ENCODE measurements around the gene SH3BGRL3.
"Not testable (repeated sequence)": the region's sequence is repeated elsewhere in the genome, so short reads cannot be mapped to it uniquely, and the experiment has no call there.

Gene SH3BGRL3

GRCh38 chr1:26290882-26291261, 11.0 kb downstream of the SH3BGRL3 start:
- DNase-seq (ENCODE audit: low read depth) = no peak

- DNase-seq (ENCODE audit: low read depth) = no peak
Observed at GRCh38 chr1:26291433-26291832, 11.5 kb downstream of the SH3BGRL3 start.

GRCh38 chr1:26291939-26292338, 12.1 kb downstream of the SH3BGRL3 start:
- DNase-seq (ENCODE audit: low read depth) = no peak

GRCh38 chr1:26292735-26293134, 12.8 kb downstream of the SH3BGRL3 start:
- not testable (repeated sequence) for DNase-seq (ENCODE audit: low read depth)

GRCh38 chr1:26293911-26294463, 14.1 kb downstream of the SH3BGRL3 start:
- DNase-seq (ENCODE audit: low read depth) = no peak

GRCh38 chr1:26295194-26296138, 15.6 kb downstream of the SH3BGRL3 start:
- no peak for DNase-seq (ENCODE audit: low read depth)

- DNase-seq (ENCODE audit: low read depth) = no peak
Observed at GRCh38 chr1:26296340-26297056, 16.6 kb downstream of the SH3BGRL3 start.

GRCh38 chr1:26297057-26297790, 17.3 kb downstream of the SH3BGRL3 start:
- DNase-seq (ENCODE audit: low read depth) = no peak

- DNase-seq (ENCODE audit: low read depth) = no peak
Observed at GRCh38 chr1:26297791-26298124, 17.9 kb downstream of the SH3BGRL3 start.

GRCh38 chr1:26300578-26301275, 20.8 kb downstream of the SH3BGRL3 start:
- DNase-seq (ENCODE audit: low read depth) = no peak

GRCh38 chr1:26302733-26303405, 23.0 kb downstream of the SH3BGRL3 start:
- no peak for DNase-seq (ENCODE audit: low read depth)

- DNase-seq (ENCODE audit: low read depth) = no peak
Observed at GRCh38 chr1:26305667-26306289, 25.9 kb downstream of the SH3BGRL3 start.

- DNase-seq (ENCODE audit: low read depth) = peak; percentile 88
Observed at GRCh38 chr1:26306290-26307229, 26.7 kb downstream of the SH3BGRL3 start, which contains the start of gene UBXN11. UBXN11 (minus strand) TSS chr1:26306636; CDS start chr1:26302883, 3,753 bp downstream.

- no peak for DNase-seq (ENCODE audit: low read depth)
Observed at GRCh38 chr1:26307363-26307781, 27.5 kb downstream of the SH3BGRL3 start.

GRCh38 chr1:26307966-26308899, 28.3 kb downstream of the SH3BGRL3 start:
- not testable (repeated sequence) for DNase-seq (ENCODE audit: low read depth)

GRCh38 chr1:26314501-26314900, 34.6 kb downstream of the SH3BGRL3 start:
- no peak for DNase-seq (ENCODE audit: low read depth)

- DNase-seq (ENCODE audit: low read depth) = no peak
Observed at GRCh38 chr1:26315874-26316850, 36.3 kb downstream of the SH3BGRL3 start.
